ENCODE measurements around the gene RFX4. TPM values are rescaled to one million over a fixed set of nuclear protein-coding genes. Genes with fewer than 3 reads are reported as not detected.

The RFX4 gene
- polyA plus RNA-seq, 1 donor (not counting 4 experiments of a cell fraction or from before 2014, with no cell fraction given): not detected

DNA sequence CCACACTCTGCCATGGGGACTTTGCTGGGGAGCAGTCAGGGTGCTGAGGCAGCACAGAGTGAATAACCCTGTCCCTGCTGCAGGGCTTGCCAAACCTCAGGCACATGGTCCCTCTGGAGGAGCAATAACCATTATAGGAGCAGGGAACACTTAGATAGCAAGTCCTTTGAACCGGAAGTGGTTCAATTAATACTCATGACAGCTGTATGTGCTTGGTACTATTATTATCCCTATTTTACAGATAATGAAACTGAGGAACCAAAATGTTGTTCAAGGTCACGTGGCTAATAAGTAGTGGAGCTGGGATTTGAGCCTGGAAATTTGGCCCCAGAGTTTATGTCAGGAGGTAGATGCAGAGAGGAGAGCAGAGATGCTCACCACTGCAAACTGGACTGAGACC, 49.0 kb downstream of the RFX4 start:
- no peak for TF ChIP-seq EZH2 (IDR thresholded peaks at IDR 0.05; ENCODE audit: low read length)
- TF ChIP-seq, protein P1, sequence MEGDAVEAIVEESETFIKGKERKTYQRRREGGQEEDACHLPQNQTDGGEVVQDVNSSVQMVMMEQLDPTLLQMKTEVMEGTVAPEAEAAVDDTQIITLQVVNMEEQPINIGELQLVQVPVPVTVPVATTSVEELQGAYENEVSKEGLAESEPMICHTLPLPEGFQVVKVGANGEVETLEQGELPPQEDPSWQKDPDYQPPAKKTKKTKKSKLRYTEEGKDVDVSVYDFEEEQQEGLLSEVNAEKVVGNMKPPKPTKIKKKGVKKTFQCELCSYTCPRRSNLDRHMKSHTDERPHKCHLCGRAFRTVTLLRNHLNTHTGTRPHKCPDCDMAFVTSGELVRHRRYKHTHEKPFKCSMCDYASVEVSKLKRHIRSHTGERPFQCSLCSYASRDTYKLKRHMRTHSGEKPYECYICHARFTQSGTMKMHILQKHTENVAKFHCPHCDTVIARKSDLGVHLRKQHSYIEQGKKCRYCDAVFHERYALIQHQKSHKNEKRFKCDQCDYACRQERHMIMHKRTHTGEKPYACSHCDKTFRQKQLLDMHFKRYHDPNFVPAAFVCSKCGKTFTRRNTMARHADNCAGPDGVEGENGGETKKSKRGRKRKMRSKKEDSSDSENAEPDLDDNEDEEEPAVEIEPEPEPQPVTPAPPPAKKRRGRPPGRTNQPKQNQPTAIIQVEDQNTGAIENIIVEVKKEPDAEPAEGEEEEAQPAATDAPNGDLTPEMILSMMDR (optimal IDR thresholded peaks at IDR 0.05 in 1 of 3, IDR thresholded peaks at IDR 0.05 in 1 of 3, conservative IDR thresholded peaks at IDR 0.05 in 1 of 3; ENCODE audit: extremely low read depth in 1 of 3, insufficient read depth in 2 of 3, low read length in 3 of 3): no peak
- Histone ChIP-seq H3K4me1 (ENCODE audit: control insufficient read depth, extremely low read depth, insufficient read depth, low read length) (peaks cover 3% of the 10 kb centered on the region), H3K27ac (ENCODE audit: control insufficient read depth, insufficient read depth, low read length) (no peak overlapping the region), H3K79me2 (ENCODE audit: control insufficient read depth, insufficient read depth, low read length) (no peaks in the 10 kb centered on the region), H3K9ac (ENCODE audit: control insufficient read depth, extremely low read depth, insufficient read depth, low read length) (no peak overlapping the region), H3K9me3 (ENCODE audit: control insufficient read depth, low read depth, low read length) (no peaks in the 10 kb centered on the region), H2AFZ (ENCODE audit: control insufficient read depth, low read length) (no peak overlapping the region), H3K4me3 (ENCODE audit: control insufficient read depth in 2 of 3, extremely low read depth in 1 of 3, insufficient read depth in 2 of 3, low read depth in 1 of 3, low read length in 3 of 3) (no peak overlapping the region), H4K20me1 (ENCODE audit: control insufficient read depth, extremely low read depth, insufficient read depth, low read length) (peaks cover 2% of the 10 kb centered on the region), H3K4me2 (ENCODE audit: control insufficient read depth, extremely low read depth, insufficient read depth, low read depth, low read length) (no peak overlapping the region), H3K36me3 (ENCODE audit: control insufficient read depth in 2 of 2, extremely low read depth in 1 of 2, insufficient read depth in 2 of 2, low read length in 2 of 2) (no peaks in the 10 kb centered on the region), H3K27me3 (ENCODE audit: control insufficient read depth, extremely low read depth, insufficient read depth, low read length) (peaks cover 33% of the 10 kb centered on the region), H3K9me1 (ENCODE audit: control insufficient read depth, extremely low read depth, insufficient read depth, low read length) (no peaks in the 10 kb centered on the region)
- FAIRE-seq (no peak), DNase-seq (ENCODE audit: low read depth, low spot score) (no peak)
- dilution Hi-C loops (cut with MboI; ENCODE audit: extremely low pct_ligation_motif_present, low sequenced_read_pairs): no loop called here

DNA sequence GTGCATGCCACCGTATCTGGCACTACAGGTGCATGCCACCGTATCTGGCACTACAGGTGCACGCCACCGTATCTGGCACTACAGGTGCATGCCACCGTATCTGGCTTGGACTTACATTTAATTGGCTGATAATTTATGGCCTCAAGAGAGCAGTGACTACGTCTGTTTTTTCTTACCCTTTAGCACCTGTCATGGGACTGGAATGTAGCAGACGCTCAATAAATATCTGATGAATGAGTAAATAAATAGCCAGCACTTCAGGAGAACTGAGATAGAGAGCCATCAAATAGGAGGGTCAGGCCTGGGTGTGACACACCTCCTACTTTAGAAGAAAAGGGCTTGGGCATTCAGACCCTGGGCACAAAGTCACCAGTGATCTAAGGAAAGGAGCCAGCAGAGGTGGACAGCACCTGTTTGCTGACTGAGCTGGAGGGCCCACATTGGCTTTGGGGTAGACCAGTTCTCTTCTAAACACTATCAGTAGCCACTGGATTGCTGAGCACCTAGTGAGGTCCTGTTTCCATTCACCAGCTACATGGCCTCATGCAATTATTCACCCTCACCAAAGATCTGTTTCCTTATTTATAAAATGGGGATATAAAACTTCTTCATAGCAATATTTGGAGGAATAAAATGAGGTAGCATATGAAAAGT, 50.1 kb downstream of the RFX4 start:
- Histone ChIP-seq H3K9me1 (ENCODE audit: control insufficient read depth, extremely low read depth, insufficient read depth, low read length) (no peaks in the 10 kb centered on the region), H4K20me1 (ENCODE audit: control insufficient read depth, extremely low read depth, insufficient read depth, low read length) (peaks cover 2% of the 10 kb centered on the region), H2AFZ (ENCODE audit: control insufficient read depth, low read length) (no peak overlapping the region), H3K4me2 (ENCODE audit: control insufficient read depth, extremely low read depth, insufficient read depth, low read depth, low read length) (no peak overlapping the region), H3K9ac (ENCODE audit: control insufficient read depth, extremely low read depth, insufficient read depth, low read length) (no peak overlapping the region), H3K4me1 (ENCODE audit: control insufficient read depth, extremely low read depth, insufficient read depth, low read length) (peaks cover 3% of the 10 kb centered on the region), H3K27me3 (ENCODE audit: control insufficient read depth, extremely low read depth, insufficient read depth, low read length) (peaks cover 31% of the 10 kb centered on the region), H3K27ac (ENCODE audit: control insufficient read depth, insufficient read depth, low read length) (no peak overlapping the region), H3K9me3 (ENCODE audit: control insufficient read depth, low read depth, low read length) (no peaks in the 10 kb centered on the region), H3K4me3 (ENCODE audit: control insufficient read depth in 2 of 3, extremely low read depth in 1 of 3, insufficient read depth in 2 of 3, low read depth in 1 of 3, low read length in 3 of 3) (no peak overlapping the region), H3K79me2 (ENCODE audit: control insufficient read depth, insufficient read depth, low read length) (no peaks in the 10 kb centered on the region), H3K36me3 (ENCODE audit: control insufficient read depth in 2 of 2, extremely low read depth in 1 of 2, insufficient read depth in 2 of 2, low read length in 2 of 2) (no peaks in the 10 kb centered on the region)
- dilution Hi-C loops (cut with MboI; ENCODE audit: extremely low pct_ligation_motif_present, low sequenced_read_pairs): no loop called here
- DNase-seq (ENCODE audit: low read depth, low spot score) (no peak), FAIRE-seq (no peak)
- TF ChIP-seq, protein P1 (optimal IDR thresholded peaks at IDR 0.05 in 1 of 3, IDR thresholded peaks at IDR 0.05 in 1 of 3, conservative IDR thresholded peaks at IDR 0.05 in 1 of 3; ENCODE audit: extremely low read depth in 1 of 3, insufficient read depth in 2 of 3, low read length in 3 of 3): no peak
- TF ChIP-seq EZH2 (IDR thresholded peaks at IDR 0.05; ENCODE audit: low read length): no peak

All from keratinocyte (primary cell).